HepG2 (cell line): Measurements from ENCODE around the gene VAMP5. TPM values are rescaled to one million over a fixed set of nuclear protein-coding genes. Genes with fewer than 3 reads are reported as not detected.
A peak's percentile ranks its signal among the peaks of the same experiment; 100 is the strongest.

ENCODE experiments used
- CEBPG ChIP-seq: IDR thresholded peaks from 2 replicates; pipeline ENCODE4 v1.6.1; 2016
- FOXP4 ChIP-seq: sonication (generic); formaldehyde crosslinking; IDR thresholded peaks from 2 replicates; pipeline ENCODE4 v1.4.0; 2020; ENCODE audit warnings: missing genetic modification reagents
- HOXA3 ChIP-seq: sonication (generic); formaldehyde crosslinking; IDR thresholded peaks from 2 replicates; pipeline ENCODE4 v1.5.0; 2020; ENCODE audit warnings: missing genetic modification reagents
- TFDP2 ChIP-seq: sonication (generic); formaldehyde crosslinking; IDR thresholded peaks from 2 replicates; pipeline ENCODE4 v1.4.0; 2020; ENCODE audit warnings: missing genetic modification reagents
- TFE3 ChIP-seq: IDR thresholded peaks from 2 replicates; pipeline ENCODE4 v1.6.1; 2016
- ZNF331 ChIP-seq: sonication (generic); formaldehyde crosslinking; IDR thresholded peaks from 2 replicates; pipeline ENCODE4 v1.4.0; 2020; ENCODE audit warnings: missing genetic modification reagents
- ZNF567 ChIP-seq: sonication (generic); formaldehyde crosslinking; IDR thresholded peaks from 2 replicates; pipeline ENCODE4 v1.8.1; 2023; ENCODE audit warnings: mild to moderate bottlenecking, missing genetic modification reagents, borderline replicate concordance
- ZNF768 ChIP-seq: sonication (generic); formaldehyde crosslinking; IDR thresholded peaks from 2 replicates; pipeline ENCODE4 v1.4.0; 2020; ENCODE audit warnings: missing genetic modification reagents
- polyA plus RNA-seq, 8 experiments: library from polyadenylated mRNA; depleted of rRNA in 3 of 8; stranded (reverse) in 7 of 8; unstranded in 1 of 8; fragments of >200 nt; fragmentation: Illumina TruSeq in 4 of 8; extraction: Trizol in 4 of 8; gene quantifications; 2 replicates each; pipeline versions ENCODE4 v1.2.1 to v1.2.3, GENCODE V29; 2011 to 2016; ENCODE audit warnings: low read depth in 4 of 8, missing spikeins in 1 of 8, mixed read lengths in 1 of 8; ENCODE audit not compliant: insufficient read depth in 1 of 8
- total RNA-seq, 5 experiments: library from RNA; depleted of rRNA; stranded (reverse); fragments of >200 nt; fragmentation: Illumina TruSeq; extraction: Trizol; gene quantifications; 2 replicates each; pipeline ENCODE4 v1.2.3, GENCODE V29; 2016; ENCODE audit warnings: low read depth in 1 of 5
- TF ChIP-seq, protein P1 (sequence below): sonication (generic); formaldehyde crosslinking; IDR thresholded peaks from 2 replicates; pipeline ENCODE4 v1.4.0; 2020; ENCODE audit warnings: missing genetic modification reagents, borderline replicate concordance
- TF ChIP-seq, protein P2 (sequence below), 2 experiments: fragments of 450-650 bp in 1 of 2; sonication (generic) in 1 of 2; formaldehyde crosslinking in 1 of 2; IDR thresholded peaks; 2 replicates each; pipeline versions ENCODE4 v1.6.1 to v1.8.0; 2016 to 2022; ENCODE audit warnings: antibody characterized with exemption in 1 of 2, mild to moderate bottlenecking in 1 of 2, missing genetic modification reagents in 1 of 2

The VAMP5 gene
- total and polyA plus RNA-seq, 2 of the 13 experiments (the other 11 are each of a cell fraction or from before 2014, with no cell fraction given), result 7.2 to 56.7 TPM

- TF ChIP-seq ZNF567 (CRISPR knock-in tag) (peak; percentile 22; the same call in 1 of the 2 replicates), TFE3 (CRISPR knock-in tag) (peak; percentile 58; the same call in 1 of the 2 replicates), ZNF331 (CRISPR knock-in tag) (peak; percentile 71), ZNF768 (no peak), CEBPG (CRISPR knock-in tag) (peak; percentile 80), TFDP2 (CRISPR knock-in tag) (no peak), FOXP4 (CRISPR knock-in tag) (peak; percentile 75; the same call in 1 of the 2 replicates), HOXA3 (CRISPR knock-in tag) (peak; percentile 42; the same call in 1 of the 2 replicates)
- TF ChIP-seq, protein P1, sequence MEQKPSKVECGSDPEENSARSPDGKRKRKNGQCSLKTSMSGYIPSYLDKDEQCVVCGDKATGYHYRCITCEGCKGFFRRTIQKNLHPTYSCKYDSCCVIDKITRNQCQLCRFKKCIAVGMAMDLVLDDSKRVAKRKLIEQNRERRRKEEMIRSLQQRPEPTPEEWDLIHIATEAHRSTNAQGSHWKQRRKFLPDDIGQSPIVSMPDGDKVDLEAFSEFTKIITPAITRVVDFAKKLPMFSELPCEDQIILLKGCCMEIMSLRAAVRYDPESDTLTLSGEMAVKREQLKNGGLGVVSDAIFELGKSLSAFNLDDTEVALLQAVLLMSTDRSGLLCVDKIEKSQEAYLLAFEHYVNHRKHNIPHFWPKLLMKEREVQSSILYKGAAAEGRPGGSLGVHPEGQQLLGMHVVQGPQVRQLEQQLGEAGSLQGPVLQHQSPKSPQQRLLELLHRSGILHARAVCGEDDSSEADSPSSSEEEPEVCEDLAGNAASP (CRISPR knock-in tag), result peak; percentile 98
- TF ChIP-seq, protein P2, sequence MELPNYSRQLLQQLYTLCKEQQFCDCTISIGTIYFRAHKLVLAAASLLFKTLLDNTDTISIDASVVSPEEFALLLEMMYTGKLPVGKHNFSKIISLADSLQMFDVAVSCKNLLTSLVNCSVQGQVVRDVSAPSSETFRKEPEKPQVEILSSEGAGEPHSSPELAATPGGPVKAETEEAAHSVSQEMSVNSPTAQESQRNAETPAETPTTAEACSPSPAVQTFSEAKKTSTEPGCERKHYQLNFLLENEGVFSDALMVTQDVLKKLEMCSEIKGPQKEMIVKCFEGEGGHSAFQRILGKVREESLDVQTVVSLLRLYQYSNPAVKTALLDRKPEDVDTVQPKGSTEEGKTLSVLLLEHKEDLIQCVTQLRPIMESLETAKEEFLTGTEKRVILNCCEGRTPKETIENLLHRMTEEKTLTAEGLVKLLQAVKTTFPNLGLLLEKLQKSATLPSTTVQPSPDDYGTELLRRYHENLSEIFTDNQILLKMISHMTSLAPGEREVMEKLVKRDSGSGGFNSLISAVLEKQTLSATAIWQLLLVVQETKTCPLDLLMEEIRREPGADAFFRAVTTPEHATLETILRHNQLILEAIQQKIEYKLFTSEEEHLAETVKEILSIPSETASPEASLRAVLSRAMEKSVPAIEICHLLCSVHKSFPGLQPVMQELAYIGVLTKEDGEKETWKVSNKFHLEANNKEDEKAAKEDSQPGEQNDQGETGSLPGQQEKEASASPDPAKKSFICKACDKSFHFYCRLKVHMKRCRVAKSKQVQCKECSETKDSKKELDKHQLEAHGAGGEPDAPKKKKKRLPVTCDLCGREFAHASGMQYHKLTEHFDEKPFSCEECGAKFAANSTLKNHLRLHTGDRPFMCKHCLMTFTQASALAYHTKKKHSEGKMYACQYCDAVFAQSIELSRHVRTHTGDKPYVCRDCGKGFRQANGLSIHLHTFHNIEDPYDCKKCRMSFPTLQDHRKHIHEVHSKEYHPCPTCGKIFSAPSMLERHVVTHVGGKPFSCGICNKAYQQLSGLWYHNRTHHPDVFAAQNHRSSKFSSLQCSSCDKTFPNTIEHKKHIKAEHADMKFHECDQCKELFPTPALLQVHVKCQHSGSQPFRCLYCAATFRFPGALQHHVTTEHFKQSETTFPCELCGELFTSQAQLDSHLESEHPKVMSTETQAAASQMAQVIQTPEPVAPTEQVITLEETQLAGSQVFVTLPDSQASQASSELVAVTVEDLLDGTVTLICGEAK (IDR thresholded peaks at IDR 0.05), result no peak
- TF ChIP-seq, protein P2 (CRISPR knock-in tag; IDR thresholded peaks at IDR 0.05), result peak; percentile 29; the same call in 1 of the 2 replicates
Measured at GRCh38 chr2:85584857-85585780, 888 bp downstream of the VAMP5 start (continued).
